ENCODE results near the gene ANK3. TPM values are rescaled to one million over a fixed set of nuclear protein-coding genes. Genes with fewer than 3 reads are reported as not detected.

Gene ANK3
- polyA plus RNA-seq, 1 experiment, result 1.6 TPM

DNA sequence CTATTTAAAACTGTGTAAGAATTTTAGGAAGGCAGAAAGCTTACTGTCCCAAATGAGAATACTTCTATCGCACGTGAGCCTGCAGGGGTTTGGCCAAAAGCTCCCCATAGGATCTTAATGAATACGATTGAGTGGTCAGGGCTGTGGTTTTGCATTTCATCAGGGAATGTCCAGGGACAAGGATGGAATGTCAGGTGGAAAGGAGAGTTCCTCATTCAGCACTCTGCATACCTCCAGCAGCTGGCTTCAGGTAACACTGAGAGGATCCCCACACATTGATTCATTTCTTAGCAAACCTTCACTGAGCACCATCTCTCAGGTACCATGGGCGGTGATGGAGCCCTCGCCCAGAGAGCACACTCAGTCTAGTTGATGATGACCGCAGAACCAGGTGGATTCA is 27.2 kb downstream of the ANK3 start:
- H3K9me3 ChIP-seq (ENCODE audit: control insufficient read depth, insufficient read depth, low read length), result no peaks in the 10 kb centered on the region
- no peak for TF ChIP-seq CTCF (IDR thresholded peaks at IDR 0.05; ENCODE audit: low read depth, low read length)
- ChIA-PET CTCF (no interaction called here), POLR2A (no interaction called here)
- no peak for DNase-seq (ENCODE audit: low read depth, low spot score)
- no peak overlapping the region for H3K4me3 ChIP-seq (ENCODE audit: low read depth, low read length)
- H3K27me3 ChIP-seq (ENCODE audit: control insufficient read depth, insufficient read depth, low read length), result no peaks in the 10 kb centered on the region
- H3K27ac ChIP-seq (ENCODE audit: low read depth, low read length), result no peak overlapping the region

- no peaks in the 10 kb centered on the region for H3K9me3 ChIP-seq (ENCODE audit: control insufficient read depth, insufficient read depth, low read length)
- H3K27ac ChIP-seq (ENCODE audit: low read depth, low read length), result no peak overlapping the region
- TF ChIP-seq CTCF (IDR thresholded peaks at IDR 0.05; ENCODE audit: low read depth, low read length), result no peak
- POLR2A ChIA-PET, result no interaction called here
- no peak for DNase-seq (ENCODE audit: low read depth, low spot score)
- H3K27me3 ChIP-seq (ENCODE audit: control insufficient read depth, insufficient read depth, low read length), result peaks cover 2% of the 10 kb centered on the region
- no peak overlapping the region for H3K4me3 ChIP-seq (ENCODE audit: low read depth, low read length)
- CTCF ChIA-PET, result no interaction called here
These were observed 30.6 kb downstream of the ANK3 start for GRCh38 chr10:60359066-60359465.

DNA sequence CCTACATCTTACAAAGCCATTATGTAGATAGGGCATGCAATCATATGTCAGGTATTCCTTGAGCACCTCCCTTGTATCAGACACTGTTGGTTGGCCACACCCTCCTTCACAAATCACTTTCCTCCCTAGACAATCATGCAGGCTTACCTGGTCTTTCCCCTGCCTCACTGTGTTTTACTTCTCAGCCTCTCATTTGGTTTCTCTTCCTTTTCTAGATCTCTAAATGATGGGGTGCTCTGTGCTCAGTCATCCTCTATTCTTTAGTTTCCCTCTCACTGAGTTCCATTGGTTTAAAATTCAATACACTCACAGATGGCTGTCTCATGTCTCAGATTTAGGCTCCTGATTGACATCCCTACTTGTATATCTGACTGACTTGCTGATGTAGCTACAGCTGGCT is 31.4 kb downstream of the ANK3 start:
- POLR2A ChIA-PET, result no interaction called here
- no peaks in the 10 kb centered on the region for H3K9me3 ChIP-seq (ENCODE audit: control insufficient read depth, insufficient read depth, low read length)
- CTCF ChIA-PET, result interaction anchor here (0.6 kb wide), 1 partner anchor 85 kb away, joined by 3 read pairs; no protein-coding TSS in a partner anchor
- H3K4me3 ChIP-seq (ENCODE audit: low read depth, low read length), result no peak overlapping the region
- no peak for DNase-seq (ENCODE audit: low read depth, low spot score)
- H3K27ac ChIP-seq (ENCODE audit: low read depth, low read length), result no peak overlapping the region
- no peak for TF ChIP-seq CTCF (IDR thresholded peaks at IDR 0.05; ENCODE audit: low read depth, low read length)
- H3K27me3 ChIP-seq (ENCODE audit: control insufficient read depth, insufficient read depth, low read length), result peaks cover 2% of the 10 kb centered on the region

DNA sequence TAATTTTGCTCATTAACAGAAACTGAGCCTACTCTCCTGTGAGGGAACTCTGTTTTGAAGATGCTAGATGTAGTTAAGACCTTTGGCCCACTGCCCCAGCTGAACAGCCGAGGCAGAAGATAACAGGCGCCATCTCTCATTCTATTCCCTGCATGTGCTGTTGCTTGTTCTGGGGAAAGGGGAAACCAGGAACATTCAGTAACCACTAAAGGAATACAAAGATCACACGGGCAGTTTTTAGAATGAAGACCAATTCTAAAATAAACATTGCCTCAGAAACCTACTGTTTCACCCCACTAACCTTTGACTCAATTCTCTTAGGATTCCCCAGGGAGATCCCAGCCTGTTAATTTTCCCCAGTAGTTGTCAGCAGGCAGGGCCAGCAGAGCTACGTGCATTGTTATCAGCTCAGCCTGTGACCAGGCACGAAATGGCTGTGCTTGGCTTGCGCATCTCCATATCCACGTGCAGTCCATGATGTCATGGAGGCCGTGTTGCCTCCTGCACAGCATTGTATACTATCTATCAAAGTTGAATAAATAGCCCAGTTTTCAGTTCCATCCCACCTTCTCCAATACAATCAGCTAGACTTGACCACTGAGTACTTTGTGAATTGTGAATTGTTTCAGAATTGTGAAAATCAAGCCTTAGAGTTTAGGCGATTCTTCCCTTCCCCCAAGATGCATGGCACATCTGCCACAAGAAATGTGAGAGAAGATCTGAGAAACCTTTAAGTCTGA is 36.0 kb downstream of the ANK3 start:
- ChIA-PET POLR2A (no interaction called here), CTCF (no interaction called here)
- no peak for DNase-seq (ENCODE audit: low read depth, low spot score)
- no peak overlapping the region for H3K4me3 ChIP-seq (ENCODE audit: low read depth, low read length)
- no peak for TF ChIP-seq CTCF (IDR thresholded peaks at IDR 0.05; ENCODE audit: low read depth, low read length)
- H3K27ac ChIP-seq (ENCODE audit: low read depth, low read length), result no peak overlapping the region
- H3K9me3 ChIP-seq (ENCODE audit: control insufficient read depth, insufficient read depth, low read length), result no peaks in the 10 kb centered on the region
- H3K27me3 ChIP-seq (ENCODE audit: control insufficient read depth, insufficient read depth, low read length), result peaks cover 2% of the 10 kb centered on the region

- CTCF ChIA-PET, result no interaction called here
- no peak overlapping the region for H3K27ac ChIP-seq (ENCODE audit: low read depth, low read length)
- no peak for DNase-seq (ENCODE audit: low read depth, low spot score)
- no peak overlapping the region for H3K4me3 ChIP-seq (ENCODE audit: low read depth, low read length)
- TF ChIP-seq CTCF (IDR thresholded peaks at IDR 0.05; ENCODE audit: low read depth, low read length), result no peak
- peaks cover 2% of the 10 kb centered on the region for H3K27me3 ChIP-seq (ENCODE audit: control insufficient read depth, insufficient read depth, low read length)
- H3K9me3 ChIP-seq (ENCODE audit: control insufficient read depth, insufficient read depth, low read length), result no peaks in the 10 kb centered on the region
- POLR2A ChIA-PET, result no interaction called here
These were observed 37.6 kb downstream of the ANK3 start for GRCh38 chr10:60352105-60352504.
